ENCODE measurements around the gene RIN3. TPM values are rescaled to one million over a fixed set of nuclear protein-coding genes. Genes with fewer than 3 reads are reported as not detected.

The RIN3 gene
- total RNA-seq, 2 donors from 2014 or later, result 6.6 to 11.8 TPM

DNA sequence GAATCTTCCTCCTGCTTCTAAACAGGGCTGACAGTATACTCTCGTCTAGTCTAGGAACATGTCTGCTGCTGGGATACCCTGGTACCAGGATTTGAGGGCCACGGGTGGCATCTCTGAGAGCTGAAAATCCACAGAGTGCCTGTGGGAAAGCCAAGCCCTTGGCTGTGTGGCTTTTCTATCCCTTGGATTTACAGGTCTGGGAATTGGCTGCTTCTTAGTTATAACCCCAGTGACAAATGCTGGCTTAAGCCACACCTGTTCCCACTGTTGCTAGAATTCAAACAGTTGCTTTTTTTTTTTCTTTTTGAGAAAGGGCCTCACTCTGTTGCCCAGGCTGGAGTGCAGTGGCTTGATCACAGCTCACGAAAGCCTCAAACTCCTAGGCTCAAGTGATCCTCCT is 14.3 kb upstream of the RIN3 start:
- Histone ChIP-seq H3K9me3 (no peaks in the 10 kb centered on the region), H3K4me3 (no peak overlapping the region), H3K36me3 (no peaks in the 10 kb centered on the region), H3K27ac (no peak overlapping the region), H3K27me3 (no peaks in the 10 kb centered on the region), H3K4me1 (peaks cover 0 to 17% of the 10 kb centered on the region in 2 donors)
- no peak for DNase-seq (ENCODE audit: low spot score)
- TF ChIP-seq, protein P1, sequence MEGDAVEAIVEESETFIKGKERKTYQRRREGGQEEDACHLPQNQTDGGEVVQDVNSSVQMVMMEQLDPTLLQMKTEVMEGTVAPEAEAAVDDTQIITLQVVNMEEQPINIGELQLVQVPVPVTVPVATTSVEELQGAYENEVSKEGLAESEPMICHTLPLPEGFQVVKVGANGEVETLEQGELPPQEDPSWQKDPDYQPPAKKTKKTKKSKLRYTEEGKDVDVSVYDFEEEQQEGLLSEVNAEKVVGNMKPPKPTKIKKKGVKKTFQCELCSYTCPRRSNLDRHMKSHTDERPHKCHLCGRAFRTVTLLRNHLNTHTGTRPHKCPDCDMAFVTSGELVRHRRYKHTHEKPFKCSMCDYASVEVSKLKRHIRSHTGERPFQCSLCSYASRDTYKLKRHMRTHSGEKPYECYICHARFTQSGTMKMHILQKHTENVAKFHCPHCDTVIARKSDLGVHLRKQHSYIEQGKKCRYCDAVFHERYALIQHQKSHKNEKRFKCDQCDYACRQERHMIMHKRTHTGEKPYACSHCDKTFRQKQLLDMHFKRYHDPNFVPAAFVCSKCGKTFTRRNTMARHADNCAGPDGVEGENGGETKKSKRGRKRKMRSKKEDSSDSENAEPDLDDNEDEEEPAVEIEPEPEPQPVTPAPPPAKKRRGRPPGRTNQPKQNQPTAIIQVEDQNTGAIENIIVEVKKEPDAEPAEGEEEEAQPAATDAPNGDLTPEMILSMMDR (IDR thresholded peaks at IDR 0.05), result no peak

- no peaks in the 10 kb centered on the region for H3K36me3 ChIP-seq
- DNase-seq (ENCODE audit: low spot score), result no peak
- H3K9me3 ChIP-seq, result no peaks in the 10 kb centered on the region
- peaks cover 0 to 17% of the 10 kb centered on the region in 2 donors for H3K4me1 ChIP-seq
- H3K27me3 ChIP-seq, result no peaks in the 10 kb centered on the region
- TF ChIP-seq, protein P1 (IDR thresholded peaks at IDR 0.05), result no peak
- H3K27ac ChIP-seq, result no peak overlapping the region
- no peak overlapping the region for H3K4me3 ChIP-seq
Observed at GRCh38 chr14:92500491-92500941, 13.1 kb upstream of the RIN3 start.

DNA sequence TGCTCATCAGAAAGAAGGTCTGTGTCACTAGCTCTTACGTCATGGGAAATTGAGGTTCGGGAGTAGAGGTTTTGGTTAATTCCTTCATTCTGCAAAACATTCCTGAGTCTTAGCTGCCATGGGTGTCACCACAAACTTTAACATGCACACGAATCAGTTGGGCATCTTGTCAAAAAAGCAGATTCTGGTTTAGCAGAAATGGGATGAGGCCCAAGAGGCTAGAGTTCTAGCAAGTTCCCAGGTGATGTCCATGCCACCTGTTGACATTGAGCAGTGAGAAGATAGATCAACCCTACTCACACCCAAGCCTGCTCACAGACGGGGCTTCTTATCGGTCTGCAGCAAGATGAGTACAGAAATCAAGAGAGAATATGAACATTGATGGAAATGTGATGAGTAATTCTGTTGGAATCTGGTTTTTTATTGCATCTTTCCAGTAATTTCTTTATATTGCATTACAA is 11.7 kb upstream of the RIN3 start:
- Histone ChIP-seq H3K9me3 (no peaks in the 10 kb centered on the region), H3K36me3 (no peaks in the 10 kb centered on the region), H3K27ac (no peak overlapping the region), H3K27me3 (no peaks in the 10 kb centered on the region), H3K4me3 (no peak overlapping the region), H3K4me1 (peaks cover 0 to 17% of the 10 kb centered on the region in 2 donors)
- DNase-seq (ENCODE audit: low spot score), result no peak
- TF ChIP-seq, protein P1 (IDR thresholded peaks at IDR 0.05), result no peak

DNA sequence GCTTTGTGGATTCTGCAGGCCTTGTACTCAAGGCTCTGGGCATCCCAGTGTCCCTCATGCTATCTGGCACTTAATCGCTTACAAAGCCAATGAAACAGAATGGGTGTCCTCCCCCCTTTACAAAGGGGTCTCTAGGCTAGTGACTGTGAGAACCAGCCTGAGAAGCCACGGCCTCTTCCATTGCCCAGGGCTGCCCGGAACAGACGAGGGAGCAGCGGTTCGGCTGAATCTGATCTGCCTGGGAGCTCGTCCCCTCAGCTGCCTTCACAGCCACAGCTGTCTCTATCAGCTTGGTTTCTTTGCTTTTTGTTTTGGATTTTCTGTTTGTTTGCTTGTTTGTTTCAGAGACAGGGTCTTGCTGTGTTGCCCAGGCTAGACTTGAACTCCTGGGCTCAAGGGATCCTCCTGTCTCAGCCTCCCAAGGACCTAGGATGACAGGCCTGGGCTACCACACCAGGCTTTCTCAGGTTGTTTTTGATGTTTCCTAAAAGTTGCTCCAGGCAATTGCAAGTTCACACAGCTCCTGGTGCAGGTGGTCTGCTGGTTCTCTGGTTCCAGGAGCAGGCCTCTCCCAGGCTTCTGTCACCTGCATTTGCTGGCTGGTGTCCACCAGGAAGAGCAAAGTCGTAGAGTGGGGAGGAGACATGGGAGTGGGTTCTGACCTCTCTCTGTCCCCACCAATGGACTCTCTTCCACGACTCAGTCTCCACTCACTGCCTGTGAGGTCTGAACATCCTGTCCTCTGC is 10.9 kb upstream of the RIN3 start:
- no peak for DNase-seq (ENCODE audit: low spot score)
- Histone ChIP-seq H3K4me3 (no peak overlapping the region), H3K36me3 (no peaks in the 10 kb centered on the region), H3K27me3 (no peaks in the 10 kb centered on the region), H3K4me1 (peaks cover 0 to 17% of the 10 kb centered on the region in 2 donors), H3K27ac (no peak overlapping the region), H3K9me3 (no peaks in the 10 kb centered on the region)
- TF ChIP-seq, protein P1 (IDR thresholded peaks at IDR 0.05), result no peak

GRCh38 chr14:92503756-92504491 is 9.7 kb upstream of the RIN3 start:
- no peaks in the 10 kb centered on the region for H3K27me3 ChIP-seq
- TF ChIP-seq, protein P1 (IDR thresholded peaks at IDR 0.05), result no peak
- H3K36me3 ChIP-seq, result no peaks in the 10 kb centered on the region
- H3K9me3 ChIP-seq, result no peaks in the 10 kb centered on the region
- DNase-seq (ENCODE audit: low spot score), result no peak
- H3K4me3 ChIP-seq, result no peak overlapping the region
- peaks cover 0 to 17% of the 10 kb centered on the region in 2 donors for H3K4me1 ChIP-seq
- H3K27ac ChIP-seq, result no peak overlapping the region
